ENCODE measurements around the gene C1orf116.

C1orf116 gene

GRCh38 chr1:207019661-207020060 is 12.9 kb downstream of the C1orf116 start:
- DNase-seq (ENCODE audit: low read depth, low spot score): no peak

GRCh38 chr1:207019161-207019560 is 13.4 kb downstream of the C1orf116 start:
- DNase-seq (ENCODE audit: low read depth, low spot score): no peak

GRCh38 chr1:207018707-207019106 is 13.8 kb downstream of the C1orf116 start:
- DNase-seq (ENCODE audit: low read depth, low spot score): no peak

- no peak for DNase-seq (ENCODE audit: low read depth, low spot score)
These were observed 14.7 kb downstream of the C1orf116 start for GRCh38 chr1:207017615-207018559.

- DNase-seq (ENCODE audit: low read depth, low spot score): no peak
These were observed 16.8 kb downstream of the C1orf116 start for GRCh38 chr1:207015791-207016190.

GRCh38 chr1:207014728-207015127 is 17.8 kb downstream of the C1orf116 start:
- DNase-seq (ENCODE audit: low read depth, low spot score): no peak

GRCh38 chr1:207013321-207014085 is 19.1 kb downstream of the C1orf116 start:
- DNase-seq (ENCODE audit: low read depth, low spot score): no peak

- no peak for DNase-seq (ENCODE audit: low read depth, low spot score)
These were observed 21.8 kb downstream of the C1orf116 start for GRCh38 chr1:207010726-207011125.

GRCh38 chr1:207009945-207010344 is 22.6 kb downstream of the C1orf116 start:
- no peak for DNase-seq (ENCODE audit: low read depth, low spot score)

- DNase-seq (ENCODE audit: low read depth, low spot score): no peak
These were observed 23.2 kb downstream of the C1orf116 start for GRCh38 chr1:207009182-207009850.

GRCh38 chr1:207007352-207008033 is 25.1 kb downstream of the C1orf116 start:
- DNase-seq (ENCODE audit: low read depth, low spot score): no peak

GRCh38 chr1:207006914-207007313 is 25.6 kb downstream of the C1orf116 start:
- no peak for DNase-seq (ENCODE audit: low read depth, low spot score)

- no peak for DNase-seq (ENCODE audit: low read depth, low spot score)
These were observed 26.5 kb downstream of the C1orf116 start for GRCh38 chr1:207006083-207006482.

GRCh38 chr1:207004931-207005830 is 27.4 kb downstream of the C1orf116 start:
- DNase-seq (ENCODE audit: low read depth, low spot score): no peak

- no peak for DNase-seq (ENCODE audit: low read depth, low spot score)
These were observed 29.3 kb downstream of the C1orf116 start for GRCh38 chr1:207003210-207003609.

- no peak for DNase-seq (ENCODE audit: low read depth, low spot score)
These were observed 29.8 kb downstream of the C1orf116 start for GRCh38 chr1:207002724-207003146.

GRCh38 chr1:207001492-207002245 is 30.9 kb downstream of the C1orf116 start:
- DNase-seq (ENCODE audit: low read depth, low spot score): no peak

GRCh38 chr1:207000651-207001291 is 31.8 kb downstream of the C1orf116 start:
- no peak for DNase-seq (ENCODE audit: low read depth, low spot score)

GRCh38 chr1:206998816-206999215 is 33.7 kb downstream of the C1orf116 start:
- no peak for DNase-seq (ENCODE audit: low read depth, low spot score)
